ENCODE data around the gene ASTN2. TPM values are rescaled to one million over a fixed set of nuclear protein-coding genes. Genes with fewer than 3 reads are reported as not detected.

ASTN2 gene
- total RNA-seq, 4 donors from 2014 or later, result 0.94 to 5.6 (median 3.7) TPM

- Histone ChIP-seq H3K9me3 (no peaks in the 10 kb centered on the region), H3K27me3 (no peaks in the 10 kb centered on the region), H3K4me3 (replicated peaks in 1 of 3) (no peak overlapping the region), H3K27ac (peak overlapping the region in 2 of 3 donors; percentile 51 to 55), H3K4me1 (peaks cover 17 to 31% of the 10 kb centered on the region in 2 donors), H3K36me3 (no peaks in the 10 kb centered on the region)
- intact Hi-C loops (cut with DNase I), result no loop called here
- 73 to 75% methylated on average over 5 of the region's 5 CpGs for WGBS, 2 donors
- DNase-seq, result no peak
- TF ChIP-seq CTCF (IDR thresholded peaks at IDR 0.05) (no peak), POLR2A (IDR thresholded peaks at IDR 0.05) (no peak)
These were observed 1031.7 kb downstream of the ASTN2 start for GRCh38 chr9:116383133-116383532.

- intact Hi-C loops (cut with DNase I), result no loop called here
- H3K36me3 ChIP-seq, result no peaks in the 10 kb centered on the region
- H3K4me3 ChIP-seq (replicated peaks in 1 of 3), result no peak overlapping the region
- no peaks in the 10 kb centered on the region for H3K9me3 ChIP-seq
- DNase-seq, result no peak
- H3K4me1 ChIP-seq, result peaks cover 6 to 35% of the 10 kb centered on the region in 2 donors
- WGBS, 2 donors, result 75 to 83% methylated on average over 4 of the region's 4 CpGs
- TF ChIP-seq CTCF (IDR thresholded peaks at IDR 0.05), result no peak
- TF ChIP-seq POLR2A (IDR thresholded peaks at IDR 0.05), result no peak
- no peak overlapping the region for H3K27ac ChIP-seq
- H3K27me3 ChIP-seq, result no peaks in the 10 kb centered on the region
These were observed 1032.8 kb downstream of the ASTN2 start for GRCh38 chr9:116382053-116382452.

GRCh38 chr9:116381350-116381749 is 1033.5 kb downstream of the ASTN2 start:
- no peak overlapping the region for H3K4me3 ChIP-seq (replicated peaks in 1 of 3)
- H3K27ac ChIP-seq, result no peak overlapping the region
- DNase-seq, result no peak
- TF ChIP-seq CTCF (IDR thresholded peaks at IDR 0.05) (no peak), POLR2A (IDR thresholded peaks at IDR 0.05) (no peak)
- H3K9me3 ChIP-seq, result no peaks in the 10 kb centered on the region
- no peaks in the 10 kb centered on the region for H3K36me3 ChIP-seq
- 91 to 94% methylated on average over 2 of the region's 2 CpGs for WGBS, 2 donors
- H3K4me1 ChIP-seq, result peaks cover 4 to 36% of the 10 kb centered on the region in 2 donors
- no peaks in the 10 kb centered on the region for H3K27me3 ChIP-seq
- intact Hi-C loops (cut with DNase I), result no loop called here

GRCh38 chr9:116380496-116380995 is 1034.3 kb downstream of the ASTN2 start:
- TF ChIP-seq CTCF (IDR thresholded peaks at IDR 0.05), result no peak
- TF ChIP-seq POLR2A (IDR thresholded peaks at IDR 0.05), result no peak
- no peak overlapping the region for H3K27ac ChIP-seq
- peaks cover 4 to 36% of the 10 kb centered on the region in 2 donors for H3K4me1 ChIP-seq
- intact Hi-C loops (cut with DNase I), result no loop called here
- H3K4me3 ChIP-seq (replicated peaks in 1 of 3), result no peak overlapping the region
- no peaks in the 10 kb centered on the region for H3K36me3 ChIP-seq
- H3K9me3 ChIP-seq, result no peaks in the 10 kb centered on the region
- no peaks in the 10 kb centered on the region for H3K27me3 ChIP-seq
- DNase-seq, result no peak

- TF ChIP-seq POLR2A (IDR thresholded peaks at IDR 0.05) (no peak), CTCF (IDR thresholded peaks at IDR 0.05) (no peak)
- no peak overlapping the region for H3K27ac ChIP-seq
These were observed 1035.0 kb downstream of the ASTN2 start for GRCh38 chr9:116379821-116380220.

More at GRCh38 chr9:116379821-116380220, 1035.0 kb downstream of the ASTN2 start:
- Histone ChIP-seq H3K36me3 (no peaks in the 10 kb centered on the region), H3K27me3 (no peaks in the 10 kb centered on the region), H3K9me3 (no peaks in the 10 kb centered on the region), H3K4me1 (peaks cover 4 to 36% of the 10 kb centered on the region in 2 donors), H3K4me3 (replicated peaks in 1 of 3) (no peak overlapping the region)
- DNase-seq, result no peak
- 92 to 94% methylated on average over 2 of the region's 2 CpGs for WGBS, 2 donors
- intact Hi-C loops (cut with DNase I), result no loop called here

Data from thyroid gland (tissue), 4 donors.